K562 (cell line): Measurements from ENCODE around the gene TMEM218. TPM values are rescaled to one million over a fixed set of nuclear protein-coding genes. Genes with fewer than 3 reads are reported as not detected.
A peak's percentile ranks its signal among the peaks of the same experiment; 100 is the strongest.

ENCODE experiments used
- FOSL1 ChIP-seq: fragments of 200-800 bp; sonication (Bioruptor generic); conservative IDR thresholded peaks from 2 replicates; pipeline ENCODE4 v1.6.1; 2016; ENCODE audit warnings: missing genetic modification characterization, missing compliant biosample characterization
- RCOR1 ChIP-seq, 2 experiments: IDR thresholded peaks; 2 replicates each; pipeline ENCODE4 v1.6.1; 2012; ENCODE audit warnings: low read depth in 2 of 2, low read length in 2 of 2, borderline replicate concordance in 1 of 2, improper control_type of control experiment in 1 of 2
- RREB1 ChIP-seq: fragments of 250-450 bp; sonication (Bioruptor Pico); IDR thresholded peaks from 2 replicates; pipeline ENCODE4 v1.4.0; 2020
- polyA plus RNA-seq, 8 experiments: library from polyadenylated mRNA; depleted of rRNA in 4 of 8; stranded (reverse) in 5 of 8; unstranded in 3 of 8; fragments of >200 nt; fragmentation: Nextera tagmentation in 2 of 8; fragmentation: Illumina TruSeq in 1 of 8; extraction: Ambion mirVana in 2 of 8; extraction: Trizol in 1 of 8; gene quantifications; 2 replicates each; pipeline versions ENCODE4 v1.2.1 to v1.2.3, GENCODE V29; 2011 to 2014; ENCODE audit warnings: inconsistent platforms in 1 of 8, missing spikeins in 1 of 8
- total RNA-seq, 7 experiments: library from RNA; depleted of rRNA in 6 of 7; stranded (reverse); fragments of >200 nt in 6 of 7; fragmentation: Illumina TruSeq in 2 of 7; extraction: Trizol in 2 of 7; gene quantifications; 2 replicates each; pipeline versions ENCODE4 v1.2.1 to v1.2.3, GENCODE V29; 2011 to 2021; ENCODE audit warnings: low replicate concordance in 1 of 7

The TMEM218 gene
- total and polyA plus RNA-seq, 9 of the 15 experiments (the other 6 are each of a cell fraction or from before 2014, with no cell fraction given) = 13.4 to 32.2 (median 25.4) TPM

- peak; percentile 90 for TF ChIP-seq RREB1
- TF ChIP-seq FOSL1 (tag) = no peak
- TF ChIP-seq RCOR1 (IDR thresholded peaks at IDR 0.05; ENCODE audit: borderline replicate concordance in 1 of 2, low read depth in 2 of 2, low read length in 2 of 2) = peak in 1 of 2 experiments; percentile 91; a peak in 2 of 4 replicates
Measured at GRCh38 chr11:125111343-125112207, at the start of gene TMEM218 (continued).
